GM12872 (cell line): ENCODE measurements around the gene NRN1L.

Experiments
- CTCF ChIP-seq: IDR thresholded peaks from 3 replicates; pipeline ENCODE4 v1.5.1; 2011; ENCODE audit warnings: low read depth, mild to moderate bottlenecking, low read length, moderate library complexity; ENCODE audit not compliant: insufficient read depth

Gene NRN1L

GRCh38 chr16:67931712-67932461 lies 47.2 kb downstream of the NRN1L start, which contains the start of gene CTRL:
Gene CTRL, minus strand, starts transcription at chr16:67931862. Its CDS starts 10 bp downstream, at chr16:67931852.
- no peak for TF ChIP-seq CTCF

GRCh38 chr16:67932462-67932840 lies 47.8 kb downstream of the NRN1L start:
- no peak for TF ChIP-seq CTCF

- TF ChIP-seq CTCF: no peak
These were observed 49.1 kb downstream of the NRN1L start for GRCh38 chr16:67933805-67934204.

- TF ChIP-seq CTCF: no peak
These were observed 49.8 kb downstream of the NRN1L start for GRCh38 chr16:67934306-67935100.

GRCh38 chr16:67935101-67935401 lies 50.4 kb downstream of the NRN1L start:
- TF ChIP-seq CTCF: no peak

- TF ChIP-seq CTCF: no peak
These were observed 50.9 kb downstream of the NRN1L start for GRCh38 chr16:67935402-67936123.
